OCI-LY3 (cell line): Measurements from ENCODE around the gene CFAP54.

Experiments
- H2AFZ ChIP-seq: fragments of 200-600, 300-600 bp; shearing (Covaris generic); 2 replicates; pipeline ENCODE4 v1.6.0; 2014; ENCODE audit warnings: antibody characterized with exemption, low read depth, low read length
- H3K27ac ChIP-seq: fragments of 200-600, 300-600 bp; sonication (generic); 2 replicates; pipeline ENCODE4 v1.5.1; 2014; ENCODE audit warnings: mild to moderate bottlenecking, low read length, moderate library complexity, mixed read lengths
- H3K27me3 ChIP-seq: fragments of 200-600, 300-600 bp; sonication (generic); 2 replicates; pipeline ENCODE4 v1.6.1; 2014; ENCODE audit warnings: low read depth, low read length, mixed read lengths
- H3K36me3 ChIP-seq: fragments of 200-600, 300-600 bp; sonication (generic); replicated peaks from 2 replicates; pipeline ENCODE3; 2014; ENCODE audit warnings: low read depth, low read length, mixed read lengths
- H3K4me1 ChIP-seq: fragments of 300-600, 200-600 bp; sonication (generic); 2 replicates; pipeline ENCODE4 v1.6.1; 2014; ENCODE audit warnings: low read length, mixed read lengths
- H3K4me2 ChIP-seq: fragments of 200-600, 300-600 bp; sonication (generic); 2 replicates; pipeline ENCODE4 v1.6.1; 2014; ENCODE audit warnings: low read length, mixed read lengths
- H3K4me3 ChIP-seq: fragments of 300-600, 200-600 bp; sonication (generic); 2 replicates; pipeline ENCODE4 v1.5.1; 2014; ENCODE audit warnings: antibody characterized with exemption, mild to moderate bottlenecking, low read length, moderate library complexity
- H3K79me2 ChIP-seq: fragments of 300-600, 200-600 bp; shearing (Covaris generic); 2 replicates; pipeline ENCODE4 v1.6.1; 2014; ENCODE audit warnings: mild to moderate bottlenecking, low read length, mixed read lengths
- H3K9ac ChIP-seq: fragments of 300-600, 200-600 bp; shearing (Covaris generic); 2 replicates; pipeline ENCODE4 v1.6.0; 2014; ENCODE audit warnings: mild to moderate bottlenecking, low read length, moderate library complexity
- H3K9me3 ChIP-seq: fragments of 200-600, 300-600 bp; shearing (Covaris generic); 2 replicates; pipeline ENCODE4 v1.6.1; 2014; ENCODE audit warnings: low read length, mixed read lengths; ENCODE audit not compliant: insufficient read depth
- H4K20me1 ChIP-seq: fragments of 200-600, 300-600 bp; sonication (generic); 2 replicates; pipeline ENCODE4 v1.6.1; 2016; ENCODE audit warnings: low read length, mixed read lengths; ENCODE audit not compliant: insufficient read depth
- EZH2phosphoT487 ChIP-seq: fragments of 200-600 bp; shearing (Covaris generic); IDR thresholded peaks from 2 replicates; pipeline ENCODE4 v1.6.1; 2018; ENCODE audit warnings: antibody characterized with exemption, mixed run types, low read depth
- TF ChIP-seq, protein P1 (sequence below): fragments of 200-600, 300-600 bp; sonication (generic); IDR thresholded peaks from 2 replicates; pipeline ENCODE4 v1.5.1; 2014; ENCODE audit warnings: antibody characterized with exemption, low read length, low read depth

The CFAP54 gene

DNA sequence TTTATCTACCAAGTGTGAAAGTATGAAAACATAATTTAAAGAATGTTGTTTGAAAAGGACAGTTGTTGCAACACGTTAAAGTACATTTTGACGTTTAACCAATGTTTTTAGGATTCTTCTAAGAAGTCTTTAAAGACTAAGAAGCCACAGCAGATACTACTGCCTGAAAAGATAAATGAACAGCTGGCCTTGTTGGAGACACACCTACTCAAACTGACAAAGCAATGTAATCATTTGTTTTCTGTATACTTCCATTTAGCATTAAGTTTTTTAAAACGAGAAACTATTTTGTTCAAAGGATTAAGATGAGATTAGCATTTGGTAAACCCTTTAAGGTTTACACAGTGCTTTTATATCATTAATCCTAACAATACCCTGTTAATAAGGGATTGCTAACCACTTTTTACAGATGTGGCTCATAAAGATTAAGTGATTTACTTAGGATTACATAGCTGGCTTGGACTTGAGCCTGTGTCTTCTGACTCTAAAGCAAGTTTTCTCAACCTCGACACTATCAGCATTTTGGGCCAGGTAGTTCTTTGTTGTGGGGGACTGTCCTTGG lies 134.4 kb downstream of the CFAP54 start:
- no peak for TF ChIP-seq EZH2phosphoT487
- TF ChIP-seq, protein P1, sequence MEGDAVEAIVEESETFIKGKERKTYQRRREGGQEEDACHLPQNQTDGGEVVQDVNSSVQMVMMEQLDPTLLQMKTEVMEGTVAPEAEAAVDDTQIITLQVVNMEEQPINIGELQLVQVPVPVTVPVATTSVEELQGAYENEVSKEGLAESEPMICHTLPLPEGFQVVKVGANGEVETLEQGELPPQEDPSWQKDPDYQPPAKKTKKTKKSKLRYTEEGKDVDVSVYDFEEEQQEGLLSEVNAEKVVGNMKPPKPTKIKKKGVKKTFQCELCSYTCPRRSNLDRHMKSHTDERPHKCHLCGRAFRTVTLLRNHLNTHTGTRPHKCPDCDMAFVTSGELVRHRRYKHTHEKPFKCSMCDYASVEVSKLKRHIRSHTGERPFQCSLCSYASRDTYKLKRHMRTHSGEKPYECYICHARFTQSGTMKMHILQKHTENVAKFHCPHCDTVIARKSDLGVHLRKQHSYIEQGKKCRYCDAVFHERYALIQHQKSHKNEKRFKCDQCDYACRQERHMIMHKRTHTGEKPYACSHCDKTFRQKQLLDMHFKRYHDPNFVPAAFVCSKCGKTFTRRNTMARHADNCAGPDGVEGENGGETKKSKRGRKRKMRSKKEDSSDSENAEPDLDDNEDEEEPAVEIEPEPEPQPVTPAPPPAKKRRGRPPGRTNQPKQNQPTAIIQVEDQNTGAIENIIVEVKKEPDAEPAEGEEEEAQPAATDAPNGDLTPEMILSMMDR, result no peak

GRCh38 chr12:96635844-96636243 lies 146.5 kb downstream of the CFAP54 start:
- Histone ChIP-seq H3K9ac (no peak overlapping the region), H3K4me1 (no peaks in the 10 kb centered on the region), H3K79me2 (no peaks in the 10 kb centered on the region), H4K20me1 (no peaks in the 10 kb centered on the region), H3K36me3 (no peaks in the 10 kb centered on the region), H2AFZ (no peak overlapping the region), H3K4me3 (no peak overlapping the region), H3K27me3 (no peaks in the 10 kb centered on the region), H3K27ac (no peak overlapping the region), H3K4me2 (no peak overlapping the region), H3K9me3 (no peaks in the 10 kb centered on the region)
- TF ChIP-seq, protein P1, result no peak
- no peak for TF ChIP-seq EZH2phosphoT487

More for the DNA sequence above, 134.4 kb downstream of the CFAP54 start:
- Histone ChIP-seq H3K36me3 (no peaks in the 10 kb centered on the region), H3K27me3 (no peaks in the 10 kb centered on the region), H3K4me2 (no peak overlapping the region), H3K9me3 (no peaks in the 10 kb centered on the region), H3K9ac (no peak overlapping the region), H3K4me1 (peaks cover 24% of the 10 kb centered on the region), H4K20me1 (no peaks in the 10 kb centered on the region), H3K4me3 (no peak overlapping the region), H3K27ac (no peak overlapping the region), H2AFZ (no peak overlapping the region), H3K79me2 (no peaks in the 10 kb centered on the region)

- Histone ChIP-seq H3K9me3 (no peaks in the 10 kb centered on the region), H3K4me2 (no peak overlapping the region), H2AFZ (no peak overlapping the region), H3K4me3 (no peak overlapping the region), H3K9ac (no peak overlapping the region), H3K27ac (no peak overlapping the region), H3K79me2 (no peaks in the 10 kb centered on the region), H3K4me1 (no peaks in the 10 kb centered on the region), H4K20me1 (no peaks in the 10 kb centered on the region), H3K36me3 (no peaks in the 10 kb centered on the region), H3K27me3 (no peaks in the 10 kb centered on the region)
- TF ChIP-seq, protein P1, result no peak
- TF ChIP-seq EZH2phosphoT487, result no peak
Measured at GRCh38 chr12:96636895-96637294, 147.5 kb downstream of the CFAP54 start.

DNA sequence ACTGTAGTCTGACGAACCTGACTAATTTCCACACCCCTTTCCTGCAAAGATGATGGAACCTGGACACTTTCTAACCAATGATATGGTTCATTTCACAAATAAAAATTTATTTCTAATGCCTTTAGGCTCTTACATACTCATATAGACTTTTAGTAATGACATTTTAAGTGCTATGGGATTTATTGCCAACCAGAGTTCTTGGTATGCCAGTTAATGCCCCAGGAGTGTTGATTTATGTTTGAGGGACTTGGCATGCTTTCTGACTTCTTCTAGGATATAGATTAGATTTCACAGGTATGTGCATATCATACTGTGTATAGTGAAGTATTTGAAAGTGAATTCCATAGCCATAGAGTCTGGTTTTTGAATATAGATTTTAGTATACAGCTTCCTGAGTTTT lies 159.5 kb downstream of the CFAP54 start:
- Histone ChIP-seq H2AFZ (no peak overlapping the region), H4K20me1 (no peaks in the 10 kb centered on the region), H3K27ac (no peak overlapping the region), H3K4me1 (no peaks in the 10 kb centered on the region), H3K9ac (no peak overlapping the region), H3K79me2 (no peaks in the 10 kb centered on the region), H3K4me3 (no peak overlapping the region), H3K9me3 (0 out of 2 replicates have a peak, but pooled peaks cover 4% of the 10 kb centered on the region), H3K36me3 (no peaks in the 10 kb centered on the region), H3K27me3 (no peaks in the 10 kb centered on the region), H3K4me2 (no peak overlapping the region)
- TF ChIP-seq, protein P1, result no peak
- TF ChIP-seq EZH2phosphoT487, result no peak
